D721Med (cell line): Measurements from ENCODE around the gene TSPAN31.

Source experiments
- DNase-seq: peaks from one replicate; pipeline ENCODE4 v3.0.0; 2011; ENCODE audit warnings: low spot score; ENCODE audit not compliant: insufficient read length
- FAIRE-seq: peaks from 2 replicates; lab custom pipeline; 2011; peaks lifted over from hg19 to GRCh38; lab: Jason Lieb, UNC
- CTCF ChIP-seq: IDR thresholded peaks from 2 replicates; pipeline ENCODE4 v1.5.1; 2012; ENCODE audit warnings: mild to moderate bottlenecking, control low read depth; ENCODE audit not compliant: insufficient read depth; ENCODE audit errors: missing control alignments

Gene TSPAN31

GRCh38 chr12:57756406-57757341, 11.8 kb downstream of the TSPAN31 start:
- no peak for FAIRE-seq
- peak; percentile 73 for DNase-seq
- TF ChIP-seq CTCF = peak; percentile 70

- no peak for DNase-seq
- FAIRE-seq = no peak
- TF ChIP-seq CTCF = no peak
These were observed 12.9 kb downstream of the TSPAN31 start for GRCh38 chr12:57757771-57758170.

GRCh38 chr12:57758552-57759359, 13.9 kb downstream of the TSPAN31 start:
- no peak for DNase-seq
- no peak for FAIRE-seq
- no peak for TF ChIP-seq CTCF

GRCh38 chr12:57759360-57759980, 14.6 kb downstream of the TSPAN31 start:
- peak; percentile 61 for TF ChIP-seq CTCF
- DNase-seq = no peak
- peak; percentile 53 for FAIRE-seq

GRCh38 chr12:57760347-57760982, 15.6 kb downstream of the TSPAN31 start:
- TF ChIP-seq CTCF = no peak
- FAIRE-seq (no peak), DNase-seq (no peak)

- no peak for FAIRE-seq
- no peak for DNase-seq
- TF ChIP-seq CTCF = no peak
These were observed 16.7 kb downstream of the TSPAN31 start for GRCh38 chr12:57761391-57761998.
